SK-N-SH treated with all-trans-retinoic acid at 6 μM for 48 hours (cell line): ENCODE measurements around the gene ZKSCAN1.

Experiments used
- ATAC-seq: fragments of 200-7000 bp; cut with Tn5 transposase; 3 replicates; pipeline ENCODE4 v1.9.1; 2020; ENCODE audit warnings: mild to moderate bottlenecking, moderate library complexity
- ARNTL ChIP-seq: fragments of 450-650 bp; formaldehyde crosslinking; IDR thresholded peaks from 2 replicates; pipeline ENCODE4 v1.5.0; 2020; ENCODE audit warnings: low read depth, mild to moderate bottlenecking, moderate library complexity, borderline replicate concordance
- BACH2 ChIP-seq: fragments of 250-450 bp; sonication (Bioruptor Pico); IDR thresholded peaks from 2 replicates; pipeline ENCODE4 v1.9.0; 2021; ENCODE audit warnings: mild to moderate bottlenecking, borderline replicate concordance
- CSDC2 ChIP-seq: fragments of 250-450 bp; sonication (Bioruptor Pico); IDR thresholded peaks from 2 replicates; pipeline ENCODE4 v1.5.0; 2020; ENCODE audit warnings: mild to moderate bottlenecking, moderate library complexity
- ESRRG ChIP-seq: fragments of 250-450 bp; sonication (Bioruptor Pico); IDR thresholded peaks from 2 replicates; pipeline ENCODE4 v1.6.1; 2021; ENCODE audit warnings: mild to moderate bottlenecking
- ISL1 ChIP-seq: fragments of 250-450 bp; sonication (Bioruptor Pico); IDR thresholded peaks from 2 replicates; pipeline ENCODE4 v2.1.2; 2022; ENCODE audit warnings: mild to moderate bottlenecking, moderate library complexity
- OSR1 ChIP-seq: fragments of 250-450 bp; sonication (Bioruptor Pico); IDR thresholded peaks from 2 replicates; pipeline ENCODE4 v1.8.0; 2022; ENCODE audit warnings: moderate library complexity, mild to moderate bottlenecking, inconsistent platforms
- PPARA ChIP-seq: fragments of 250-450 bp; sonication (Bioruptor Pico); IDR thresholded peaks from 2 replicates; pipeline ENCODE4 v1.5.0; 2020; ENCODE audit warnings: mild to moderate bottlenecking, borderline replicate concordance
- RARB ChIP-seq: fragments of 250-450 bp; sonication (Bioruptor Pico); IDR thresholded peaks from 2 replicates; pipeline ENCODE4 v1.8.0; 2021; ENCODE audit warnings: mild to moderate bottlenecking, moderate library complexity
- SNAI2 ChIP-seq: fragments of 250-450 bp; sonication (Bioruptor Pico); IDR thresholded peaks from 2 replicates; pipeline ENCODE4 v1.5.0; 2020; ENCODE audit warnings: mild to moderate bottlenecking, moderate library complexity
- TCF4 ChIP-seq: fragments of 250-450 bp; sonication (Bioruptor Pico); IDR thresholded peaks from 2 replicates; pipeline ENCODE4 v1.8.0; 2021; ENCODE audit warnings: mild to moderate bottlenecking, moderate library complexity, borderline replicate concordance
- TOX ChIP-seq: fragments of 250-450 bp; sonication (Bioruptor Pico); IDR thresholded peaks from 2 replicates; pipeline ENCODE4 v1.8.0; 2021; ENCODE audit warnings: mild to moderate bottlenecking, moderate library complexity, borderline replicate concordance
- ZC3H10 ChIP-seq: fragments of 250-450 bp; sonication (Bioruptor Pico); IDR thresholded peaks from 2 replicates; pipeline ENCODE4 v1.5.1; 2021; ENCODE audit warnings: mild to moderate bottlenecking, moderate library complexity
- ZFP3 ChIP-seq: fragments of 250-450 bp; sonication (Bioruptor Pico); IDR thresholded peaks from 2 replicates; pipeline ENCODE4 v1.5.0; 2020; ENCODE audit warnings: mild to moderate bottlenecking, moderate library complexity
- ZFP30 ChIP-seq: fragments of 450-650 bp; formaldehyde crosslinking; IDR thresholded peaks from 2 replicates; pipeline ENCODE4 v1.5.0; 2022; ENCODE audit warnings: mild to moderate bottlenecking, moderate library complexity
- ZNF565 ChIP-seq: fragments of 450-650 bp; formaldehyde crosslinking; conservative IDR thresholded peaks from 2 replicates; pipeline ENCODE4 v1.5.0; 2020; ENCODE audit warnings: low read depth, mild to moderate bottlenecking, moderate library complexity
- TF ChIP-seq, protein P1 (sequence below): fragments of 250-450 bp; sonication (Bioruptor Pico); IDR thresholded peaks from 2 replicates; pipeline ENCODE4 v1.5.1; 2021; ENCODE audit warnings: mild to moderate bottlenecking, moderate library complexity
- TF ChIP-seq, protein P2 (sequence below): fragments of 250-450 bp; sonication (Bioruptor Pico); IDR thresholded peaks from 2 replicates; pipeline ENCODE4 v1.8.0; 2020; ENCODE audit warnings: mild to moderate bottlenecking, moderate library complexity, borderline replicate concordance
- TF ChIP-seq, protein P3 (sequence below): fragments of 250-450 bp; sonication (Bioruptor Pico); IDR thresholded peaks from 2 replicates; pipeline ENCODE4 v1.5.1; 2020; ENCODE audit warnings: low read depth, mild to moderate bottlenecking, moderate library complexity
- TF ChIP-seq, protein P4 (sequence below): fragments of 250-450 bp; sonication (Bioruptor Pico); IDR thresholded peaks from 2 replicates; pipeline ENCODE4 v1.5.0; 2020; ENCODE audit warnings: mild to moderate bottlenecking, moderate library complexity
- TF ChIP-seq, protein P5 (sequence below): fragments of 250-450 bp; sonication (Bioruptor Pico); IDR thresholded peaks from 2 replicates; pipeline ENCODE4 v1.8.0; 2021; ENCODE audit warnings: low read depth, mild to moderate bottlenecking, moderate library complexity, borderline replicate concordance

ZKSCAN1 gene

DNA sequence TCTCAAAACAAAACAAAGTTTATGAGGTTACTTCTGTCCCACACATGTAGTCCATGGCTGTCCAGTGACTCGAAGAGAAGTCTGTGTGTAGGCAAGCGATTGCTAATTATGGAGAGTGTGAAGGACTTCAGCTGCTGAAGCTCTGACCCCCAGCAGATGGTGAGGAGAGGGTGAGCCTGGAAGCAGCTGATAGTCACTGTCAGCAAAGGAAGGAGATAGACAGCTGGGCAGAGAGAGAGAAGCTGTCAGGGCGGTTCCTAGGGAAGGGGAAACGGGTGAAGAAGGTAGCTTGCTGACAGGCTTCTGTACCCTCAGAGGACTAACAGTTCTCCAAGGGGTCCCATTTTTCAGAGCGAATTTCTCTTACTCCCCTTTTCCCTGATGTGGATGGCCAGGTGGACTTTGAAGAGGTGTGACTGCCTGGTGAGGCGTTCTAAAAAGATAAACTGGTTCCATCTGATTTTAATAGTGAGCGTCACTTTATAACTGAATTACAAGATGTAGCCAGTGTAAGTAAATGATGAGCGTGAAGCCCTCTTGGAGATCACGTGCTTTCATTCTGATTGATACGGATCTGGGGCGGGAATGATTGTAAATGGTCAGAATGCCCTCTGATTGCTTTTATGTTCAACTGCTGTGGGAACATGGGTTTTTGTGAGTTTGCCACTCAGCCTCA is 46.3 kb downstream of the ZKSCAN1 start:
- TF ChIP-seq, protein P1, sequence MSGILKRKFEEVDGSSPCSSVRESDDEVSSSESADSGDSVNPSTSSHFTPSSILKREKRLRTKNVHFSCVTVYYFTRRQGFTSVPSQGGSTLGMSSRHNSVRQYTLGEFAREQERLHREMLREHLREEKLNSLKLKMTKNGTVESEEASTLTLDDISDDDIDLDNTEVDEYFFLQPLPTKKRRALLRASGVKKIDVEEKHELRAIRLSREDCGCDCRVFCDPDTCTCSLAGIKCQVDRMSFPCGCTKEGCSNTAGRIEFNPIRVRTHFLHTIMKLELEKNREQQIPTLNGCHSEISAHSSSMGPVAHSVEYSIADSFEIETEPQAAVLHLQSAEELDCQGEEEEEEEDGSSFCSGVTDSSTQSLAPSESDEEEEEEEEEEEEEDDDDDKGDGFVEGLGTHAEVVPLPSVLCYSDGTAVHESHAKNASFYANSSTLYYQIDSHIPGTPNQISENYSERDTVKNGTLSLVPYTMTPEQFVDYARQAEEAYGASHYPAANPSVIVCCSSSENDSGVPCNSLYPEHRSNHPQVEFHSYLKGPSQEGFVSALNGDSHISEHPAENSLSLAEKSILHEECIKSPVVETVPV (CRISPR knock-in tag) = no peak
- TF ChIP-seq SNAI2 (no peak), TCF4 (CRISPR knock-in tag) (no peak), BACH2 (no peak), ESRRG (no peak), ZFP3 (no peak), ZFP30 (CRISPR knock-in tag) (no peak), RARB (CRISPR knock-in tag) (no peak), OSR1 (CRISPR knock-in tag) (no peak), ZNF565 (CRISPR knock-in tag) (no peak), ARNTL (CRISPR knock-in tag) (no peak), ZC3H10 (CRISPR knock-in tag) (no peak), TOX (CRISPR knock-in tag) (no peak)
- TF ChIP-seq, protein P2, sequence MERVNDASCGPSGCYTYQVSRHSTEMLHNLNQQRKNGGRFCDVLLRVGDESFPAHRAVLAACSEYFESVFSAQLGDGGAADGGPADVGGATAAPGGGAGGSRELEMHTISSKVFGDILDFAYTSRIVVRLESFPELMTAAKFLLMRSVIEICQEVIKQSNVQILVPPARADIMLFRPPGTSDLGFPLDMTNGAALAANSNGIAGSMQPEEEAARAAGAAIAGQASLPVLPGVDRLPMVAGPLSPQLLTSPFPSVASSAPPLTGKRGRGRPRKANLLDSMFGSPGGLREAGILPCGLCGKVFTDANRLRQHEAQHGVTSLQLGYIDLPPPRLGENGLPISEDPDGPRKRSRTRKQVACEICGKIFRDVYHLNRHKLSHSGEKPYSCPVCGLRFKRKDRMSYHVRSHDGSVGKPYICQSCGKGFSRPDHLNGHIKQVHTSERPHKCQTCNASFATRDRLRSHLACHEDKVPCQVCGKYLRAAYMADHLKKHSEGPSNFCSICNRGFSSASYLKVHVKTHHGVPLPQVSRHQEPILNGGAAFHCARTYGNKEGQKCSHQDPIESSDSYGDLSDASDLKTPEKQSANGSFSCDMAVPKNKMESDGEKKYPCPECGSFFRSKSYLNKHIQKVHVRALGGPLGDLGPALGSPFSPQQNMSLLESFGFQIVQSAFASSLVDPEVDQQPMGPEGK = no peak
- TF ChIP-seq, protein P3, sequence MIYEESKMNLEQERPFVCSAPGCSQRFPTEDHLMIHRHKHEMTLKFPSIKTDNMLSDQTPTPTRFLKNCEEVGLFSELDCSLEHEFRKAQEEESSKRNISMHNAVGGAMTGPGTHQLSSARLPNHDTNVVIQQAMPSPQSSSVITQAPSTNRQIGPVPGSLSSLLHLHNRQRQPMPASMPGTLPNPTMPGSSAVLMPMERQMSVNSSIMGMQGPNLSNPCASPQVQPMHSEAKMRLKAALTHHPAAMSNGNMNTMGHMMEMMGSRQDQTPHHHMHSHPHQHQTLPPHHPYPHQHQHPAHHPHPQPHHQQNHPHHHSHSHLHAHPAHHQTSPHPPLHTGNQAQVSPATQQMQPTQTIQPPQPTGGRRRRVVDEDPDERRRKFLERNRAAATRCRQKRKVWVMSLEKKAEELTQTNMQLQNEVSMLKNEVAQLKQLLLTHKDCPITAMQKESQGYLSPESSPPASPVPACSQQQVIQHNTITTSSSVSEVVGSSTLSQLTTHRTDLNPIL (CRISPR knock-in tag) = no peak
- no peak for ATAC-seq

DNA sequence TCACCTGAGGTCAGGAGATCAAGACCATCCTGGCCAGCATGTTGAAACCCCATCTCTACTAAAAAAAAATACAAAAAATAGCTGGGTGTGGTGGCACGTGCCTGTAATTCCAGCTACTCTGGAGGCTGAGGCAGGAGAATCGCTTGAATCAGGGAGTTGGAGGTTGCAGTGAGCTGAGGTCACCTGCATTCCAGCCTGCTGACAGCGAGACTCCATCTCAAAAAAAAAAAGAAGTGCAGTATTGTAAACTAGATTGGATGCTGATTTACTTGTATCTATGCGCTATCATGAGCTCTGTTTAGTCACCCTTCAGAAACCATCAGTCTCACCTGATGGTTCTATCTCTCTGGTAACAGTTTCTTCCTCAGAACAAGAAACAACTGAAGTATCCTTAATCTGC is 48.0 kb downstream of the ZKSCAN1 start:
- no peak for ATAC-seq
- TF ChIP-seq ARNTL (CRISPR knock-in tag) (no peak), TCF4 (CRISPR knock-in tag) (no peak), CSDC2 (CRISPR knock-in tag) (no peak), OSR1 (CRISPR knock-in tag) (no peak), ESRRG (no peak)
- TF ChIP-seq, protein P4, sequence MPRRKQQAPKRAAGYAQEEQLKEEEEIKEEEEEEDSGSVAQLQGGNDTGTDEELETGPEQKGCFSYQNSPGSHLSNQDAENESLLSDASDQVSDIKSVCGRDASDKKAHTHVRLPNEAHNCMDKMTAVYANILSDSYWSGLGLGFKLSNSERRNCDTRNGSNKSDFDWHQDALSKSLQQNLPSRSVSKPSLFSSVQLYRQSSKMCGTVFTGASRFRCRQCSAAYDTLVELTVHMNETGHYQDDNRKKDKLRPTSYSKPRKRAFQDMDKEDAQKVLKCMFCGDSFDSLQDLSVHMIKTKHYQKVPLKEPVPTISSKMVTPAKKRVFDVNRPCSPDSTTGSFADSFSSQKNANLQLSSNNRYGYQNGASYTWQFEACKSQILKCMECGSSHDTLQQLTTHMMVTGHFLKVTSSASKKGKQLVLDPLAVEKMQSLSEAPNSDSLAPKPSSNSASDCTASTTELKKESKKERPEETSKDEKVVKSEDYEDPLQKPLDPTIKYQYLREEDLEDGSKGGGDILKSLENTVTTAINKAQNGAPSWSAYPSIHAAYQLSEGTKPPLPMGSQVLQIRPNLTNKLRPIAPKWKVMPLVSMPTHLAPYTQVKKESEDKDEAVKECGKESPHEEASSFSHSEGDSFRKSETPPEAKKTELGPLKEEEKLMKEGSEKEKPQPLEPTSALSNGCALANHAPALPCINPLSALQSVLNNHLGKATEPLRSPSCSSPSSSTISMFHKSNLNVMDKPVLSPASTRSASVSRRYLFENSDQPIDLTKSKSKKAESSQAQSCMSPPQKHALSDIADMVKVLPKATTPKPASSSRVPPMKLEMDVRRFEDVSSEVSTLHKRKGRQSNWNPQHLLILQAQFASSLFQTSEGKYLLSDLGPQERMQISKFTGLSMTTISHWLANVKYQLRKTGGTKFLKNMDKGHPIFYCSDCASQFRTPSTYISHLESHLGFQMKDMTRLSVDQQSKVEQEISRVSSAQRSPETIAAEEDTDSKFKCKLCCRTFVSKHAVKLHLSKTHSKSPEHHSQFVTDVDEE (CRISPR knock-in tag) = no peak
- TF ChIP-seq, protein P3 (CRISPR knock-in tag) = no peak

DNA sequence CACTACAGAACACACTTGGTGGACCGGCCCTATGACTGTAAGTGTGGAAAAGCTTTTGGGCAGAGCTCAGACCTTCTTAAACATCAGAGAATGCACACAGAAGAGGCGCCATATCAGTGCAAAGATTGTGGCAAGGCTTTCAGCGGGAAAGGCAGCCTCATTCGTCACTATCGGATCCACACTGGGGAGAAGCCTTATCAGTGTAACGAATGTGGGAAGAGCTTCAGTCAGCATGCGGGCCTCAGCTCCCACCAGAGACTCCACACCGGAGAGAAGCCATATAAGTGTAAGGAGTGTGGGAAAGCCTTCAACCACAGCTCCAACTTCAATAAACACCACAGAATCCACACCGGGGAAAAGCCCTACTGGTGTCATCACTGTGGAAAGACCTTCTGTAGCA is 48.8 kb downstream of the ZKSCAN1 start:
- ATAC-seq = no peak
- TF ChIP-seq ISL1 (CRISPR knock-in tag) (no peak), CSDC2 (CRISPR knock-in tag) (no peak), OSR1 (CRISPR knock-in tag) (no peak), SNAI2 (no peak), RARB (CRISPR knock-in tag) (no peak), TCF4 (CRISPR knock-in tag) (no peak), ZNF565 (CRISPR knock-in tag) (no peak), PPARA (CRISPR knock-in tag) (no peak), ARNTL (CRISPR knock-in tag) (no peak), ZFP3 (no peak), ZC3H10 (CRISPR knock-in tag) (no peak), BACH2 (no peak), ZFP30 (CRISPR knock-in tag) (no peak)
- TF ChIP-seq, protein P5, sequence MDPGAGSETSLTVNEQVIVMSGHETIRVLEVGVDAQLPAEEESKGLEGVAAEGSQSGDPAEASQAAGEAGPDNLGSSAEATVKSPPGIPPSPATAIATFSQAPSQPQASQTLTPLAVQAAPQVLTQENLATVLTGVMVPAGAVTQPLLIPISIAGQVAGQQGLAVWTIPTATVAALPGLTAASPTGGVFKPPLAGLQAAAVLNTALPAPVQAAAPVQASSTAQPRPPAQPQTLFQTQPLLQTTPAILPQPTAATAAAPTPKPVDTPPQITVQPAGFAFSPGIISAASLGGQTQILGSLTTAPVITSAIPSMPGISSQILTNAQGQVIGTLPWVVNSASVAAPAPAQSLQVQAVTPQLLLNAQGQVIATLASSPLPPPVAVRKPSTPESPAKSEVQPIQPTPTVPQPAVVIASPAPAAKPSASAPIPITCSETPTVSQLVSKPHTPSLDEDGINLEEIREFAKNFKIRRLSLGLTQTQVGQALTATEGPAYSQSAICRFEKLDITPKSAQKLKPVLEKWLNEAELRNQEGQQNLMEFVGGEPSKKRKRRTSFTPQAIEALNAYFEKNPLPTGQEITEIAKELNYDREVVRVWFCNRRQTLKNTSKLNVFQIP (CRISPR knock-in tag) = no peak
- TF ChIP-seq, protein P2 = no peak
- TF ChIP-seq, protein P4 (CRISPR knock-in tag) = no peak
